GM19395 (cell line): ENCODE results near the gene LNPK.
"Not testable (repeated sequence)": the region's sequence is repeated elsewhere in the genome, so short reads cannot be mapped to it uniquely, and the experiment has no call there.

Source experiments
- ATAC-seq: cut with Tn5 transposase; IDR thresholded peaks from one replicate; pipeline ENCODE4 v1.9.1; 2021; ENCODE audit warnings: mild to moderate bottlenecking, moderate library complexity; ENCODE audit not compliant: unreplicated experiment

LNPK gene

DNA sequence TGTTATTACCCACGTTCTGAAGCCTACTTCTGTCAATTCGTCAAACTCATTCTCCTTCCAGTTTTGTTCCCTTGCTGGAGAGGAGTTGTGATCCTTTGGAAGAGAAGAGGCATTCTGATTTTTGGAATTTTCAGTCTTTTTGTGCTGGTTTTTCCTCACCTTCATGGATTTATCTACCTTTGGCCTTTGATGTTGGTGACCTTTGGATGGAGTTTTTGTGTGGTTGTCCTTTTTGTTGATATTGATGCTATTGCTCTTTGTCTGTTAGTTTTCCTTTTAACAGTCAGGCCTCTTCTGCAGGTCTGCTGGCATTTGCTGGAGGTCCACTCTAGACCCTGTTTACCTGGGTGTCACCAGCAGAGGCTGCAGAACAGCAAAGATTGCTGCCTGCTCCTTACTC is 88.8 kb downstream of the LNPK start:
- not testable (repeated sequence) for ATAC-seq

DNA sequence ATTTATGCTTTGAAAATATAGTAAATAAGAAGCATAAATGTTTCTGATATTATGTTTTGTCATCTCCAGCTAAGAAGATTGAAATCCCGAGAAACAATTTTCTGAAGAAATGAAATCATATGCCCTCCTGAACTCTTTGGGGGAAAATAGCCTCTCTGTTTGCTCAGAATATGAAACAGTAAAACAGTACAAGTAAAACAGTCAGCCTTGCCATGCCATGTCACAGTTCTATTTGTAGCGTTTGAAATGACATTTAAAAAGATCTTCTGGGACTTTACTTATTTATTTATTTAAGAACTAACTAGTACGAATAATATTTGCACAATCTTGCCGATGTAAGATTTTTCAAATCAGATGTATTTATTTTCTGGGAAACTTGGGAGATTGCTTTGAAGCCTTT is 98.0 kb downstream of the LNPK start:
- ATAC-seq: no peak

DNA sequence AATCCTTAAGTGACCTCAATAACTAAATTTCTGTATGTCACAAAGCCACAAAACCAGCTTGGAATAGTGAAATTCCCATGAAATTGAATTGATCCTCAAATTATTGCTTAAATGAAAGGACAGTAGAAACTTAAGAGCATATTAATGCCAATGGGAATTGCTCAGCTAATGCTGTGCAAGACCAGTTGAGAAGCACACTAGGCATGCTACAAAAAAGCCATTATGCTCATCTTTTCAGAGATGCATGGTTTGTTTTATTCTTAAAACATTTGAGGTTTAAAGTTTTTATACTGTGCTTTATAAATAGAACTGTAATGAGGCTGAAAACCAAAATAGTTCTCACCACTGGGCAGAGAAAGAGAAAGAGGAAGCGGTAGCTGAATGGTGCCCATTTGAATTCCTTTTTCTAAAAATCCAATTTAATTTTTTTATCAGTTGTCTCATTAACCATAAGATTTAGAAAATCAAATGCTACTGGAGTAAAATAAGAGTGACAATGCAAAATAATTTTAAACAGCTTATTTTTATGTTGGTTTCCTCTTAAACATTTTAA is 98.6 kb downstream of the LNPK start:
- ATAC-seq: no peak

DNA sequence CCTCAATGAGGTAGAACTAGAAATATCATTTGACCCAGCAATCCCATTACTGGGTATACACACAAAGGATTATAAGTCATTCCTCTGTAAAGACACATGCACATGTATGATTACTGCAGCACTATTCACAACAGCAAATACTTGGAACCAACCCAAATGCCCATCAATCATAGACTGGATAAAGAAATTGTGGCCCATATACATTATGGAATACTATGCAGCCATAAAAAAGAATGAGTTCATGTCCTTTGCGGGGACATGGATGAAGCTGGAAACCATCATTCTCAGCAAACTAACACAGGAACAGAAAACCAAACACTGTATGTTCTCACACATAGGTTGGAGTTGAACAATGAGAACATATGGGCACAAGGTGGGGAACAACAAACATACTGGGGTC is 106.1 kb downstream of the LNPK start:
- ATAC-seq: not testable (repeated sequence)

DNA sequence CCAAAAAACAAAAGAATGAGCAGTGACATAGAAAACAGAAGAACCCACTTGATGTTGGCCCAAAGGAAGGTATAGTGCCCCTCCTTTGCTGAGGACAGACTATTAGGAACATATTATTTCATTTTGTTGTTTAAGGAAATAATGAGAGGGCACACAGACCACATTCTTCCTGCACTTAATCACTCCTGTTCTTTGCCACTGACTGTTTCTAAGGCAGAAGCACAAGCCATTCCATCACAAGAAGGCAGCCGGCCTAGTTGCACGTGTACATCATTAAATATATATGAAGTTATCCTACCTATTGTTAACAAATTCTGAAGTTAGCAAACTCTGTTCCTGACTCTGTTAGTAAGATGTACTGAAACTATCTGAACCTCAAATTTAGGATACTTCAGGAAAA is 110.0 kb downstream of the LNPK start:
- no peak for ATAC-seq

DNA sequence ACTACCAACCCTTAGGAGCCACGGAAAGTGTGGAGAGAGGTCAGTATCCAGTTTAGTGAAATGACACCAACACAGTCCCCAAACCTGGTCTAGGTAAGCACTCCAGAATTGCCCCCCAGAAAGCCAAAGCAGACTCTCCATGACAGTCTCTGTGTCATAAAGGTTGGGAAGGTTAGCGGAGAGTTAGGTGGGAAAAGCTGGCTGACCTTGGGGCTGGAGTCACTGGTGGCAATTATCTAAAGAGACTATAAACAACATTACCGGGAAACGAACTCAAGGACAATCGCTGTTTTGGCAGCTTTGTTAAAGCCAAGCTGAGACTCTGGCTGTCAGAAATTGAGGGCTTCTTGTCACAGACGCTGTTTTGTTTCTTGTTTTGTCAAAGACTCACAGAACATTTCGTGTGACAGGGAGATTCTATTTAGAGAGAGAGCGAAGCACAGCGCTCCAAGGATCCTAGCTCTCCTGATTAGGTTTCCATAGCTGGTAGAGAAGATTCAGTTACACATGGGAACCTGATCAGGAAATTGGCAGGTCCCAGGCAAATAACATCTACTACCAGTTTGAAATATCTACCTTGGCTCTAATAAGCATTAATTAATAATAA is 111.3 kb downstream of the LNPK start:
- ATAC-seq: no peak

DNA sequence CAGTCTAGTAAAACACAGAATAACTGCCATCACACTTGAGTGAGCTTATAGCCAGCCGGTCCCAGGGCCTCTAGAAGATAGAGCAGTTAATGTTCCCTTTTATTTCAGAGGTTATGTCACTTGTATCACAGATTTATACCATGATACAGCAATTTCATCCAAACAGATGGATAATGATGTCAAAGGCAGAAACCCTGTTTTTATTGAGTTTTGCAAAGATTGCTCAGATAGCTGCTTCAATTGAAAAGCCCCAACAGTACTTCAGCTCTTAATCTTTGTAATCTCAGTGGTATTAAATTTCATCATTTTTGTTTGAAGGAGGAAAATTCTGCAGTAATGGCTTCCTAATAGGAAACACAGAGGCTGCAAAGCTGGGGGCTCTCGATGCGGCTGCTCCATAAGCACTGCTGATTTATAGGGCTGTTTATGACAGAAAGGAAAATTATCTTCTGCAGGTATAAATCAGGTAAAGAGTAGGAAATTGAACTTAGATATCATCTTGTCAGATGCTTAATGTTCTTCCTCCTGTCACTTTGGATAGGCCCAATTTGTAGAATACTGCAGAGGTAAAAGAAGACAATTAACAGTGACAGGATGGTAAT is 112.3 kb downstream of the LNPK start:
- ATAC-seq: no peak

DNA sequence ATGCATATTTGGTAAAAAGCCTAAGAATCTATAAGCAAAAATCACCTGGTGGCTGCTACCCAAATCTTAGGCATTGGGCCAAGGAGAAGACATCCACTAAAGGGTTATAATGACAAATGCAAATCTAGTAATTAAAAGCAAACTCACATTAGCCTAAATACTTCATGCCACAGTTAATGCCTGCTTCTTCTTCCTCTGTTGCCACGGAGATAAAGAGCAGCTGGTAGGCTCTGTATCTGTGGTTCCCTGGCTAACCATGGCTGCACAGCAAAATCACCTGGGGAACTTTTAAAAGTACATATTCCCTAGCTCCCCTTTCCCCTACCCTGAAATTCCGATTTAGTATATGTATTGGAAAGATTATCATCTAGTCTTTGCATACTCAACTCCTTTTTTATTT is 114.3 kb downstream of the LNPK start:
- ATAC-seq: no peak

DNA sequence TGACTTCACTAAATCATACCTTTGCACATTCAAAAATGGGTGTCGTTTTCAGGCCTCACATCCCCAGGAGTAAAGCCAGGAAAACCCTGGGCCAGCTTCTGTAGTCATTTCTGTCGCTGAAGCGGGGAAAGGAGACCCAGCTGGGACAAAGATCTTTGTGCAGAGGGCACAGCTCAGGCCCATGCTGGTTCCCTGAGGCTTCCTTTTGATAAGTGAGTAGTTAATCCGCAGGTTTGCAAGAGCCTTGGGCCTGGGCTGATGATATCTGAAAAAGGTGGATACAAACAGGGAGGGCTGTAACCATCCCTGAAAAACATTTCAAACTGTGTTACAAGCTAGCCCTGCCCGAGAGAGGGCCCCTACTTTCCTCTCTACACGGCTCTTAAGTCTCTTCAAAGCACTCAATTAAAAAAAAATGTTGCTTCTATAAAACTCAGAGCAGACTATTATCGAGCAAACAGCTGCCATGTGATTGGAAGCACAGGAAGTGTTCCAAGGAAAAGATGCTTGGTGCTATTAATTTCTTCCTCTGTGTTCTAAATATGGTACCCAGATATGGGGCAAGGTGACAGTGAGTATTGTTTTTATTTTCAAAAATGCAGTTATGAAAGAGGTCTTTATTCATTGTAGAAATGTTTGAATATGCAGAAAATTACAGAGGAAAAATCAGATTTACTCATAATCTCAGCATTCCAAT is 117.2 kb downstream of the LNPK start:
- ATAC-seq: no peak

DNA sequence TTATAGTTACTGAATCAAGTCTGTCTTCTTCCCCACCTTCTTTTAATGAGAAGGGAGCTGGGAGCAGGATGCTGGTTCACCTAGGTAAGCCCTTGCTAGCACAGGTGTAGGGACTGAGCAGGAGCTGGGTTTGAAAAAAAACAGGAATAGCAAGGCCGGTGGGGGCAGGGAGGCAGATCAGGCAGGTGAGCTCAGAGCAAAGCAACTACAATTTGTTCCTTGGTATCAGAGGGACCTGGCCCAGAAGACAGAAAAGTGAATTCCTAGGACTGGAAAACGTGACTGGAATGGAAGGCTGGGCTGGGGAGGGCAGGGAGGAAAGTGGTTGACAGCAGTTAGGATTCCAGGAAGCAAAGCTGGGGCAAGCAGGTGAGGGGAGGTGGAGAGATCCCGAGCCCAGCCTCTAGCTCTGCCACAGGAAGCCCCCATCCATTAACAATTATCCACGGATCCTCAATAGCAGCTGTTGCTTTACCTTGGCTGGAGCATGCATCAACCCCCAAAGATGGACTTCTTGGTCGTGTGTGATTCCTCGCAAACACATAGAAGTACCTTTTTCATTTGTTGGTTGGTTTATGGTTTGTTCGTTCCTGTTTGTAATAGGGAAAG is 118.4 kb downstream of the LNPK start:
- no peak for ATAC-seq

DNA sequence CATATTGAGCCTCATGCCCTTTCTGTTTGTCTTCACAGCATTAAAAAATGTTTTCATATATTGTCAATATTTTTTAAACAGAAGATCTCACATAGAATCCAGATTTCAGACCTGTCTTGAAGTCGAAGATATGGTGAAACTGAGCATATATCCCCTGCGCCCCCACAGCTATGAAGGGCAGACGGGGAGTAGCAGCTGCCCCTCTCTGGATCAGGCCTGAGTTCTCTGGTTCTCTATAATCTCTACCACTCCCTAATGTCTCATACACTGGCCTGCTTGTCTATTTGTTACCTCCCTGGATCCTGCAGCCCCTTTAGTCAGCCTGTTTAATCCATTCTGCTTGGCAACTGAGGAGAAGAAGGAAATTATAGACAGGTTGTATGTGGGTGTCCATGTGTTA is 122.4 kb downstream of the LNPK start:
- ATAC-seq: no peak

DNA sequence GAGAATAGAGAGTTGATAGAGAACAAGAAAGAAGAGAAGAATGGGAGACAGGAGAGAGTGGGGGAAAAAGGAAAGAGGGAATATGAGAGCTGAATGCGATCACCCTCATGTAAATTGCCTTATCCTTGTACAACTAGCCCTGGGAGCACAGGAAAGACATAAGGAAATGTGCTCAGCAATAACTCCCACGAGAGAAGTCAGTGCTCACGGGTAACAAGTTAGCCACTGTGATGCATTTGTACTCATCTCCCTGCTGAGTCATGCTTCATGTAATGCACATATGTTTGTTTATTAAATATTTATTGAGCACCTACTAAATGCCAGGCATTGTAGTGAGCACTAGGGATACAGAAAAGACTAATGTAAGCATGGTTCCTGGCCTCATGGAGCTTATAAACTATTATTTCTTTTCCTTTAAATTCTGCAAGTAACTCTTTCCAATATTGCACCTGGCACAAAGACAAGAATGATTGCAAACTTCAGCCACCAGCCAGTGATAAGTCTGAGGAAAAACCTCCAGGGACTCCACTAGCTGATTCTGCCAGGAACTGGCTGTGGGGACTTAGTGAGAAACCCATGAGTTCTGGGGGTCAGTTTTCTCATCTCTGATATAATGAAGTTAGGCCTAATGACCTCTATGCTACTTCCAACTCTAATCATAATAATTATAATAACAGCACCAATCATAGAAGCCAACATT is 124.1 kb downstream of the LNPK start:
- no peak for ATAC-seq

DNA sequence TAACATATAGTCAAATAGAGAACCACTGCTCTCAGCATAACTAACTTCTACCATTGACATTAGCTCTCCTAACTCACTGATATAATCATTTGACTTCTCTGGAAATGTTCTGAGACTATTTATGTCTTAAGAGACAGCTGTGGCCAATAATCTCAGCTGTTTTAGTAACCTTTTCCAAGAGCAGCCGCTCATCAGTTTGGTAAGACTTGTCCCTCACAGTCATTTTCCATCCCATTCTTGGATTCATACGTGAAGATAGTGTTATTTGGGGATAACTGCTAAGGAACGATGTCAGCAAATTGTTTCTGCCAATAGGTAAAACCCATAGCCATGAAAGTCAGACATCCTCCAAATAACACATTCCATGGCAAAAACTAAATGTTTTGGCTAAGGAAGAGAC is 127.8 kb downstream of the LNPK start:
- ATAC-seq: no peak
